Activated naive CD8-positive, alpha-beta T cell treated with anti-CD3 and anti-CD28 coated beads, Interleukin-2, amount 50 U/mL, for 24 hours (primary cell): Measurements from ENCODE around the gene ZFP64.

ENCODE experiments used
- ATAC-seq: fragments of 150-1000 bp; cut with Tn5 transposase; one replicate; pipeline ENCODE4 v1.10.0; 2021
- DNase-seq: peaks from one replicate; pipeline ENCODE4 v3.0.0; 2021
- H3K27ac Mint-ChIP-seq: one replicate; pipeline ENCODE4 v1.8.0; 2021; ENCODE audit warnings: mild to moderate bottlenecking, mixed read lengths
- H3K27me3 Mint-ChIP-seq: one replicate; pipeline ENCODE4 v1.8.0; 2021; ENCODE audit warnings: mixed read lengths
- H3K36me3 Mint-ChIP-seq: one replicate; pipeline ENCODE4 v1.8.0; 2021; ENCODE audit warnings: low read depth, mixed read lengths
- H3K4me1 Mint-ChIP-seq: one replicate; pipeline ENCODE4 v1.8.0; 2021; ENCODE audit warnings: mixed read lengths
- H3K4me3 Mint-ChIP-seq: one replicate; pipeline ENCODE4 v1.8.0; 2021; ENCODE audit warnings: mild to moderate bottlenecking, moderate library complexity, mixed read lengths
- H3K9me3 Mint-ChIP-seq: one replicate; pipeline ENCODE4 v1.8.0; 2021; ENCODE audit warnings: mixed read lengths

The ZFP64 gene

GRCh38 chr20:52129611-52130010 lies 62.0 kb downstream of the ZFP64 start:
- peaks cover 5% of the 10 kb centered on the region for H3K9me3 Mint-ChIP-seq
- no peaks in the 10 kb centered on the region for H3K27me3 Mint-ChIP-seq
- ATAC-seq (no peak), DNase-seq (no peak)
- H3K4me3 Mint-ChIP-seq = no peak overlapping the region
- H3K36me3 Mint-ChIP-seq = peaks cover 2% of the 10 kb centered on the region
- H3K27ac Mint-ChIP-seq = no peak overlapping the region
- H3K4me1 Mint-ChIP-seq = peaks cover 15% of the 10 kb centered on the region

GRCh38 chr20:52127309-52127708 lies 64.3 kb downstream of the ZFP64 start:
- DNase-seq (no peak), ATAC-seq (no peak)
- no peak overlapping the region for H3K27ac Mint-ChIP-seq
- H3K27me3 Mint-ChIP-seq = no peaks in the 10 kb centered on the region
- H3K4me3 Mint-ChIP-seq = no peak overlapping the region
- H3K36me3 Mint-ChIP-seq = peaks cover 4% of the 10 kb centered on the region
- H3K4me1 Mint-ChIP-seq = peaks cover 15% of the 10 kb centered on the region
- H3K9me3 Mint-ChIP-seq = peaks cover 5% of the 10 kb centered on the region

- H3K4me1 Mint-ChIP-seq = peaks cover 15% of the 10 kb centered on the region
- H3K36me3 Mint-ChIP-seq = peaks cover 5% of the 10 kb centered on the region
- H3K4me3 Mint-ChIP-seq = no peak overlapping the region
- ATAC-seq = no peak
- H3K27ac Mint-ChIP-seq = no peak overlapping the region
- no peaks in the 10 kb centered on the region for H3K9me3 Mint-ChIP-seq
- H3K27me3 Mint-ChIP-seq = no peaks in the 10 kb centered on the region
- no peak for DNase-seq
Measured at GRCh38 chr20:52124821-52125220, 66.8 kb downstream of the ZFP64 start.

GRCh38 chr20:52118696-52119095 lies 72.9 kb downstream of the ZFP64 start:
- DNase-seq (no peak), ATAC-seq (no peak)
- Mint-ChIP-seq H3K27me3 (no peaks in the 10 kb centered on the region), H3K36me3 (peaks cover 5% of the 10 kb centered on the region), H3K4me1 (no peaks in the 10 kb centered on the region), H3K27ac (no peak overlapping the region), H3K9me3 (no peaks in the 10 kb centered on the region), H3K4me3 (no peak overlapping the region)

GRCh38 chr20:52118016-52118623 lies 73.5 kb downstream of the ZFP64 start:
- Mint-ChIP-seq H3K9me3 (no peaks in the 10 kb centered on the region), H3K27ac (no peak overlapping the region), H3K27me3 (no peaks in the 10 kb centered on the region), H3K36me3 (peaks cover 5% of the 10 kb centered on the region), H3K4me1 (no peaks in the 10 kb centered on the region), H3K4me3 (no peak overlapping the region)
- ATAC-seq (no peak), DNase-seq (no peak)

- no peak for ATAC-seq
- H3K9me3 Mint-ChIP-seq = no peaks in the 10 kb centered on the region
- no peak overlapping the region for H3K4me3 Mint-ChIP-seq
- peaks cover 11% of the 10 kb centered on the region for H3K27me3 Mint-ChIP-seq
- H3K4me1 Mint-ChIP-seq = peaks cover 5% of the 10 kb centered on the region
- peaks cover 5% of the 10 kb centered on the region for H3K36me3 Mint-ChIP-seq
- DNase-seq = no peak
- H3K27ac Mint-ChIP-seq = no peak overlapping the region
Measured at GRCh38 chr20:52110456-52110855, 81.1 kb downstream of the ZFP64 start.

GRCh38 chr20:52105442-52106422 lies 85.8 kb downstream of the ZFP64 start:
- DNase-seq (peak; percentile 54), ATAC-seq (peak; percentile 66)
- Mint-ChIP-seq H3K27me3 (peaks cover 35% of the 10 kb centered on the region), H3K9me3 (no peaks in the 10 kb centered on the region), H3K4me3 (peak overlapping the region; percentile 67), H3K4me1 (peaks cover 25% of the 10 kb centered on the region), H3K27ac (no peak overlapping the region), H3K36me3 (peaks cover 3% of the 10 kb centered on the region)

GRCh38 chr20:52104546-52105441 lies 86.8 kb downstream of the ZFP64 start:
- Mint-ChIP-seq H3K4me3 (peak overlapping the region; percentile 77), H3K9me3 (no peaks in the 10 kb centered on the region), H3K4me1 (peaks cover 25% of the 10 kb centered on the region), H3K36me3 (no peaks in the 10 kb centered on the region), H3K27ac (peak overlapping the region; percentile 49), H3K27me3 (peaks cover 35% of the 10 kb centered on the region)
- ATAC-seq = no peak
- DNase-seq = peak; percentile 14

- Mint-ChIP-seq H3K4me3 (peak overlapping the region; percentile 77), H3K27me3 (peaks cover 35% of the 10 kb centered on the region), H3K36me3 (no peaks in the 10 kb centered on the region), H3K4me1 (peaks cover 25% of the 10 kb centered on the region), H3K9me3 (no peaks in the 10 kb centered on the region), H3K27ac (peak overlapping the region; percentile 22)
- peak; percentile 29 for ATAC-seq
- DNase-seq = peak; percentile 23
Measured at GRCh38 chr20:52103913-52104545, 87.5 kb downstream of the ZFP64 start.

GRCh38 chr20:52103335-52103912 lies 88.2 kb downstream of the ZFP64 start:
- H3K4me1 Mint-ChIP-seq = peaks cover 25% of the 10 kb centered on the region
- peak; percentile 37 for DNase-seq
- peak overlapping the region; percentile 77 for H3K4me3 Mint-ChIP-seq
- no peak overlapping the region for H3K27ac Mint-ChIP-seq
- no peaks in the 10 kb centered on the region for H3K9me3 Mint-ChIP-seq
- ATAC-seq = peak; percentile 71
- H3K36me3 Mint-ChIP-seq = no peaks in the 10 kb centered on the region
- peaks cover 35% of the 10 kb centered on the region for H3K27me3 Mint-ChIP-seq

GRCh38 chr20:52102559-52102958 lies 89.0 kb downstream of the ZFP64 start:
- DNase-seq = no peak
- Mint-ChIP-seq H3K36me3 (no peaks in the 10 kb centered on the region), H3K4me1 (peaks cover 25% of the 10 kb centered on the region), H3K9me3 (no peaks in the 10 kb centered on the region), H3K4me3 (no peak overlapping the region), H3K27me3 (peaks cover 35% of the 10 kb centered on the region), H3K27ac (no peak overlapping the region)
- no peak for ATAC-seq

- no peak overlapping the region for H3K27ac Mint-ChIP-seq
Measured at GRCh38 chr20:52102126-52102525, 89.5 kb downstream of the ZFP64 start.

More at GRCh38 chr20:52102126-52102525, 89.5 kb downstream of the ZFP64 start:
- Mint-ChIP-seq H3K4me1 (peaks cover 25% of the 10 kb centered on the region), H3K27me3 (peaks cover 35% of the 10 kb centered on the region), H3K4me3 (no peak overlapping the region), H3K9me3 (no peaks in the 10 kb centered on the region), H3K36me3 (no peaks in the 10 kb centered on the region)
- DNase-seq (no peak), ATAC-seq (no peak)
